Effector memory CD4-positive, alpha-beta T cell (primary cell): Measurements from ENCODE around the gene KIR2DL1.
"Not testable (repeated sequence)": the region's sequence is repeated elsewhere in the genome, so short reads cannot be mapped to it uniquely, and the experiment has no call there.

Source experiments
- DNase-seq, 3 donors: peaks; one replicate each; pipeline ENCODE4 v3.0.0-alpha.2; 2020
- H3K27ac ChIP-seq: 2 replicates; pipeline ENCODE4 v1.7.0; 2013; ENCODE audit warnings: mild to moderate bottlenecking, low read length, moderate library complexity; ENCODE audit not compliant: insufficient read depth, poor library complexity, severe bottlenecking
- H3K27me3 ChIP-seq: replicated peaks from 2 replicates; pipeline ENCODE4 v1.7.0; 2013; ENCODE audit warnings: mild to moderate bottlenecking, low read length; ENCODE audit not compliant: insufficient read depth, control insufficient read depth, poor library complexity, severe bottlenecking
- H3K36me3 ChIP-seq: 2 replicates; pipeline ENCODE4 v1.7.0; 2013; ENCODE audit warnings: mild to moderate bottlenecking, low read length, moderate library complexity; ENCODE audit not compliant: control insufficient read depth, insufficient read depth
- H3K4me1 ChIP-seq: 2 replicates; pipeline ENCODE4 v1.7.0; 2013; ENCODE audit warnings: low read length, mild to moderate bottlenecking; ENCODE audit not compliant: control insufficient read depth, insufficient read depth, poor library complexity, severe bottlenecking
- H3K4me3 ChIP-seq: 2 replicates; pipeline ENCODE4 v1.7.0; 2013; ENCODE audit warnings: low read length, low read depth, mild to moderate bottlenecking; ENCODE audit not compliant: insufficient read depth, poor library complexity, severe bottlenecking
- H3K9me3 ChIP-seq: 2 replicates; pipeline ENCODE4 v1.7.0; 2013; ENCODE audit warnings: mild to moderate bottlenecking, low read length, moderate library complexity; ENCODE audit not compliant: control insufficient read depth

The KIR2DL1 gene

DNA sequence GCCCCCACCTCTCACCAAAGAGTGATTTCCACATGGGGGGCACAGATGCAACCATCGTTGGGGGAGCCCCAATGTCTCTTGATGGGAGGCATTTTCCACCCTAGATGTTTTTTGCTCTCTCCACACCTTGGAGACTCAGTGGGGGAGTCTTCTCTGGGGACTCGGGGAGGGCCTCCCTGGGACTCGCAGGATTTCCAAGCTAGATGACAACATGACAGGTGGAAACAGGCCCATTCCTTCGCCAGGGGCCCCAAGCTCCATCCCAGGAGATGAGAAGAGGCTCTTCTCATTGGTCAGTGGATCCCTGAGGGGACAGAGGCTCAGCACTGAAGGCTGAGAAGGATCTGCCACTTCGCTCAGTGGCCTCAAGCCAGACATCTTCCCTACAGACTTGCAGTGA lies 21.1 kb downstream of the KIR2DL1 start:
- H3K27ac ChIP-seq = no peak overlapping the region
- H3K36me3 ChIP-seq = no peaks in the 10 kb centered on the region
- H3K4me1 ChIP-seq = no peaks in the 10 kb centered on the region
- no peak for DNase-seq
- H3K27me3 ChIP-seq = no peaks in the 10 kb centered on the region
- no peak overlapping the region for H3K4me3 ChIP-seq
- H3K9me3 ChIP-seq = no peaks in the 10 kb centered on the region

- no peaks in the 10 kb centered on the region for H3K36me3 ChIP-seq
- H3K27me3 ChIP-seq = no peaks in the 10 kb centered on the region
- H3K9me3 ChIP-seq = no peaks in the 10 kb centered on the region
- H3K27ac ChIP-seq = no peak overlapping the region
- H3K4me3 ChIP-seq = no peak overlapping the region
- DNase-seq = no peak
- H3K4me1 ChIP-seq = no peaks in the 10 kb centered on the region
Measured at GRCh38 chr19:54791476-54791875, 21.9 kb downstream of the KIR2DL1 start.

DNA sequence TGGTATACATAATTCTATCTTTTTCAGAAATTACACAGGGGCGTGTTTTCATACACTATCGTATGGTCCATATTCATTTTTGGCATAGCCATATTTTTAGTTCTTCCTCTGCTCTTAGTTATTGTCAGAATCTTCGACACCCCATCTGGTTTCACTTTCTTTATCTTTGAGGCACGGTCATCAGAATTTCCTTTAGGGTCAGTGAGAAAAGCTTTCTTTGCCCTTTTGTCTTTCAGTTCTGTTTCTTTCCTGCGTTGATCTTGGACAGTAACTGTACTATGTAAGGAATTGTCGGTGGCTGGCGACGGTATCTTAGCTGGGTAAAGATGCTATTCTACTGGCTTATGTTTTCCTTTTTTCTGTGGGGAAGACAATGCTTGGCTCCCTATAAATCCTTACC lies 23.2 kb downstream of the KIR2DL1 start:
- H3K4me1 ChIP-seq = no peaks in the 10 kb centered on the region
- H3K27me3 ChIP-seq = no peaks in the 10 kb centered on the region
- DNase-seq = no peak
- peak overlapping the region; percentile 33 for H3K4me3 ChIP-seq
- no peaks in the 10 kb centered on the region for H3K36me3 ChIP-seq
- H3K27ac ChIP-seq = no peak overlapping the region
- H3K9me3 ChIP-seq = no peaks in the 10 kb centered on the region

DNA sequence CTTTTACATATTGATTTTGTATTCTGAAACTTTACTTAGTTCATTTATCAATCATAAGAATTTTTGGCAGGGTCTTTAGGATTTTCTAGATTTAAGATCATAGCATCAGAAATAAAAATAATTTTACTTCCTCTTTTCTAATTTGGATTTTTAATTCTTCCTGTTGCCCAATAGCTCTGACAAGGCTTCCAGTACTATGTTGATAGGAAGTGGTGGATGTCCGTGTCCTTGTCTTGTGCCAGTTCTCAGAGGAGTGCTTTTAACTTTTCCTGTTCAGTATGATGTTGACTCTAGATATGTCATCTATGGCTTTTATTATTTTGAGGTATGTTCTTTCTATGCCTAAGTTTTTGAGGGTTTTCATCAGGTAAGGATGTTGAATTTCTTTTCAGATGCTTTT lies 26.2 kb downstream of the KIR2DL1 start:
- DNase-seq = no peak

GRCh38 chr19:54803410-54803809 lies 33.8 kb downstream of the KIR2DL1 start, which contains the start of gene KIR2DL4:
Gene KIR2DL4, plus strand, starts transcription at chr19:54803610. Its CDS starts 42 bp downstream, at chr19:54803652.
- H3K9me3 ChIP-seq = no peaks in the 10 kb centered on the region
- no peak for DNase-seq

More for the DNA sequence above, 26.2 kb downstream of the KIR2DL1 start:
- H3K9me3 ChIP-seq = no peaks in the 10 kb centered on the region
- H3K36me3 ChIP-seq = no peaks in the 10 kb centered on the region
- no peaks in the 10 kb centered on the region for H3K4me1 ChIP-seq
- no peaks in the 10 kb centered on the region for H3K27me3 ChIP-seq
- no peak overlapping the region for H3K4me3 ChIP-seq
- H3K27ac ChIP-seq = no peak overlapping the region

DNA sequence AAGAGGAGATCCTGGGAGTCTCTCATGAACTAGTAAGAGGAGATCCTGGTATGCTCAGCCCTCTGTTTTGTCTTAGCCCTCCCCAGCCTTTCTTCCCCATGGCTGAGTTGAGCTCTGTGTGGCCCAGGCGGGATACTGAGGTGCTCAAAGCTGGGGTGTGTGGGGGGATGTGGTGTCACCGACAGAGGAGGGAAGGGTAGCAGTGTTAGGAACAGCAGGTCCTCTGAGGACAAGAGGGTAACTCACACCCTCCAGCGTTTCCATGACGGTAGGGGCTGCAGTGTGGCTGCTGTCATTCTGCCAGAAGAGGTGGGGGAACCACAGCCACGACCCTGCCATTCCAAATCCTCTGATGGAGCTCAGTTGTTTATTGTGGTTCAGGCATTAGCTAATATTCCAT lies 34.5 kb downstream of the KIR2DL1 start:
- DNase-seq = no peak
- no peak overlapping the region for H3K4me3 ChIP-seq
- no peaks in the 10 kb centered on the region for H3K4me1 ChIP-seq
- no peaks in the 10 kb centered on the region for H3K27me3 ChIP-seq
- H3K36me3 ChIP-seq = no peaks in the 10 kb centered on the region
- no peaks in the 10 kb centered on the region for H3K9me3 ChIP-seq
- H3K27ac ChIP-seq = no peak overlapping the region

More at GRCh38 chr19:54803410-54803809, 33.8 kb downstream of the KIR2DL1 start, which contains the start of gene KIR2DL4:
- Histone ChIP-seq H3K36me3 (no peaks in the 10 kb centered on the region), H3K4me1 (no peaks in the 10 kb centered on the region), H3K27me3 (no peaks in the 10 kb centered on the region), H3K27ac (no peak within 1 kb of the TSS), H3K4me3 (no peak within 1 kb of the TSS)

DNA sequence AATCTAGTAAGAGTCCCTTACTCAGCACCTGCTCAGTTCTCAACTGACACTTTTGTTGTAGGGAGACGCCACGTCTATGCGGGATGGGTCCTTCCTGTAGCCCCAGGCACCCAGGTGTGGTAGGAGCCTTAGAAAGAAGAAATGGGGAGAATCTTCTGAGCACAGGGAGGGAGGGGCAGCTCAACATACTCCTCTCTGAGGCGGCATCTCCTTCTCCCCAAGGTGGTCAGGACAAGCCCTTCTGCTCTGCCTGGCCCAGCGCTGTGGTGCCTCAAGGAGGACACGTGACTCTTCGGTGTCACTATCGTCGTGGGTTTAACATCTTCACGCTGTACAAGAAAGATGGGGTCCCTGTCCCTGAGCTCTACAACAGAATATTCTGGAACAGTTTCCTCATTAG lies 35.0 kb downstream of the KIR2DL1 start:
- Histone ChIP-seq H3K9me3 (no peaks in the 10 kb centered on the region), H3K4me3 (no peak overlapping the region), H3K27ac (no peak overlapping the region), H3K4me1 (no peaks in the 10 kb centered on the region), H3K36me3 (no peaks in the 10 kb centered on the region), H3K27me3 (no peaks in the 10 kb centered on the region)
- DNase-seq = no peak

GRCh38 chr19:54805665-54806515 lies 36.3 kb downstream of the KIR2DL1 start:
- H3K4me1 ChIP-seq = no peaks in the 10 kb centered on the region
- no peaks in the 10 kb centered on the region for H3K27me3 ChIP-seq
- H3K9me3 ChIP-seq = no peaks in the 10 kb centered on the region
- no peak for DNase-seq
- no peaks in the 10 kb centered on the region for H3K36me3 ChIP-seq
- H3K4me3 ChIP-seq = no peak overlapping the region
- H3K27ac ChIP-seq = no peak overlapping the region

DNA sequence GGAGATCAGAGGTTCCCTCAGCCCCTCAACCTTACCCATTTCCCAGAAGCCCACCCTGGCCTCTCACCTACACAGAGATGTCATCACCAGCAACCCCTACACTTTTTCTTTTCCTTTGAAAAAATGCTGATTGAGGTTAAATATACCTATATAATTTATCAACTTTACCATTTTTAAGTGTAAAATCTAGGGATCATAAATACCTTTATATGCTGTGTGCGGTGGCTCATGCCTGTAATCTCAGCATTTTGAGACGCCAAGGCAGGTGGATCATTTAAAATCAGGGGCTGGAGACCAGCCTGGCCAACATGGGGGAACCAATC lies 36.9 kb downstream of the KIR2DL1 start:
- Histone ChIP-seq H3K4me3 (no peak overlapping the region), H3K27me3 (no peaks in the 10 kb centered on the region), H3K36me3 (no peaks in the 10 kb centered on the region), H3K9me3 (no peaks in the 10 kb centered on the region), H3K4me1 (no peaks in the 10 kb centered on the region), H3K27ac (no peak overlapping the region)
- DNase-seq = no peak

- not testable (repeated sequence) for H3K27ac ChIP-seq, H3K36me3 ChIP-seq, H3K4me3 ChIP-seq, H3K27me3 ChIP-seq, H3K9me3 ChIP-seq, H3K4me1 ChIP-seq, DNase-seq
Measured at GRCh38 chr19:54814571-54814970, 45.0 kb downstream of the KIR2DL1 start.
